Measurements from ENCODE around the gene YPEL2. TPM values are rescaled to one million over a fixed set of nuclear protein-coding genes. Genes with fewer than 3 reads are reported as not detected.

YPEL2 gene
- total RNA-seq, 1 experiment from 2014 or later = 4.1 TPM

GRCh38 chr17:59357929-59358328 lies 26.5 kb downstream of the YPEL2 start:
- H3K4me3 Mint-ChIP-seq (ENCODE audit: low read depth, unreplicated experiment) = no peak overlapping the region
- H3K4me1 Mint-ChIP-seq (ENCODE audit: low read depth, unreplicated experiment) = peaks cover 19% of the 10 kb centered on the region
- H3K27me3 Mint-ChIP-seq (ENCODE audit: unreplicated experiment) = no peaks in the 10 kb centered on the region
- no peaks in the 10 kb centered on the region for H3K9me3 Mint-ChIP-seq (ENCODE audit: low read depth, unreplicated experiment)
- CTCF ChIA-PET = no interaction called here
- no peaks in the 10 kb centered on the region for H3K36me3 Mint-ChIP-seq (ENCODE audit: insufficient read depth, unreplicated experiment)
- no peak for DNase-seq
- no peak for TF ChIP-seq CTCF (IDR thresholded peaks at IDR 0.05; ENCODE audit: unreplicated experiment)
- no peak overlapping the region for H3K27ac Mint-ChIP-seq (ENCODE audit: unreplicated experiment)
- no TSS peak for BruUV-seq (replicated peaks)
- intact Hi-C loops (cut with micrococcal nuclease; ENCODE audit: unreplicated experiment) = no loop called here

- Mint-ChIP-seq H3K4me1 (ENCODE audit: low read depth, unreplicated experiment) (peaks cover 10% of the 10 kb centered on the region), H3K9me3 (ENCODE audit: low read depth, unreplicated experiment) (no peaks in the 10 kb centered on the region), H3K27me3 (ENCODE audit: unreplicated experiment) (no peaks in the 10 kb centered on the region), H3K4me3 (ENCODE audit: low read depth, unreplicated experiment) (no peak overlapping the region), H3K36me3 (ENCODE audit: insufficient read depth, unreplicated experiment) (no peaks in the 10 kb centered on the region), H3K27ac (ENCODE audit: unreplicated experiment) (no peak overlapping the region)
- no peak for DNase-seq
- intact Hi-C loops (cut with micrococcal nuclease; ENCODE audit: unreplicated experiment) = no loop called here
- TF ChIP-seq CTCF (IDR thresholded peaks at IDR 0.05; ENCODE audit: unreplicated experiment) = no peak
- CTCF ChIA-PET = no interaction called here
- BruUV-seq (replicated peaks) = no TSS peak
Measured at GRCh38 chr17:59361386-59361785, 29.9 kb downstream of the YPEL2 start.

GRCh38 chr17:59361916-59362810 lies 30.7 kb downstream of the YPEL2 start:
- DNase-seq = no peak
- no peaks in the 10 kb centered on the region for H3K9me3 Mint-ChIP-seq (ENCODE audit: low read depth, unreplicated experiment)
- H3K27ac Mint-ChIP-seq (ENCODE audit: unreplicated experiment) = no peak overlapping the region
- peaks cover 14% of the 10 kb centered on the region for H3K4me1 Mint-ChIP-seq (ENCODE audit: low read depth, unreplicated experiment)
- CTCF ChIA-PET = interaction anchor here (0.7 to 1.0 kb wide), 3 partner anchors 43 to 412 kb away, joined by 3 to 5 read pairs (median 5); no protein-coding TSS in a partner anchor
- H3K4me3 Mint-ChIP-seq (ENCODE audit: low read depth, unreplicated experiment) = no peak overlapping the region
- no TSS peak for BruUV-seq (replicated peaks)
- H3K36me3 Mint-ChIP-seq (ENCODE audit: insufficient read depth, unreplicated experiment) = no peaks in the 10 kb centered on the region
- no peak for TF ChIP-seq CTCF (IDR thresholded peaks at IDR 0.05; ENCODE audit: unreplicated experiment)
- intact Hi-C loops (cut with micrococcal nuclease; ENCODE audit: unreplicated experiment) = no loop called here
- H3K27me3 Mint-ChIP-seq (ENCODE audit: unreplicated experiment) = no peaks in the 10 kb centered on the region

GRCh38 chr17:59362811-59363205 lies 31.4 kb downstream of the YPEL2 start:
- H3K4me1 Mint-ChIP-seq (ENCODE audit: low read depth, unreplicated experiment) = peaks cover 21% of the 10 kb centered on the region
- no peaks in the 10 kb centered on the region for H3K36me3 Mint-ChIP-seq (ENCODE audit: insufficient read depth, unreplicated experiment)
- no peak overlapping the region for H3K27ac Mint-ChIP-seq (ENCODE audit: unreplicated experiment)
- no peaks in the 10 kb centered on the region for H3K27me3 Mint-ChIP-seq (ENCODE audit: unreplicated experiment)
- intact Hi-C loops (cut with micrococcal nuclease; ENCODE audit: unreplicated experiment) = no loop called here
- no peak overlapping the region for H3K4me3 Mint-ChIP-seq (ENCODE audit: low read depth, unreplicated experiment)
- BruUV-seq (replicated peaks) = no TSS peak
- no peaks in the 10 kb centered on the region for H3K9me3 Mint-ChIP-seq (ENCODE audit: low read depth, unreplicated experiment)
- no peak for TF ChIP-seq CTCF (IDR thresholded peaks at IDR 0.05; ENCODE audit: unreplicated experiment)
- no peak for DNase-seq
- CTCF ChIA-PET = interaction anchor here (0.7 to 1.0 kb wide), 2 partner anchors 43 to 52 kb away, joined by 5 read pairs; no protein-coding TSS in a partner anchor
